ENCODE measurements around the gene STUB1.

GRCh38 chr16:732332-732731, 52.1 kb downstream of the STUB1 start:
- TF ChIP-seq POLR2A (IDR thresholded peaks at IDR 0.05) (no peak), EP300 (IDR thresholded peaks at IDR 0.05; ENCODE audit: low read depth) (no peak), CTCF (IDR thresholded peaks at IDR 0.05) (no peak)

Measured in transverse colon (tissue), 3 donors.